Endothelial cell of umbilical vein (primary cell): ENCODE results near the gene CRHR2.

Experiments
- EZH2 ChIP-seq: IDR thresholded peaks from 2 replicates; pipeline ENCODE4 v1.6.1; 2012; ENCODE audit warnings: borderline replicate concordance, low read depth, mild to moderate bottlenecking, moderate library complexity, low read length, inconsistent platforms; ENCODE audit not compliant: severe bottlenecking
- FOS ChIP-seq: IDR thresholded peaks from 2 replicates; pipeline ENCODE4 v1.6.1; 2011; ENCODE audit warnings: mild to moderate bottlenecking, low read length, moderate library complexity, borderline replicate concordance; ENCODE audit not compliant: insufficient read depth
- JUN ChIP-seq: IDR thresholded peaks from 2 replicates; pipeline ENCODE4 v1.6.1; 2011; ENCODE audit warnings: borderline replicate concordance, low read depth; ENCODE audit not compliant: insufficient read length, insufficient read depth
- MYC ChIP-seq: IDR thresholded peaks from one replicate; pipeline ENCODE4 v1.6.1; 2011; ENCODE audit warnings: mild to moderate bottlenecking, low read depth, low read length
- POLR2A ChIP-seq: IDR thresholded peaks from 2 replicates; pipeline ENCODE4 v1.6.1; 2012; ENCODE audit warnings: low read depth, mild to moderate bottlenecking, control low read depth, low read length
- POLR2AphosphoS5 ChIP-seq: IDR thresholded peaks from 2 replicates; pipeline ENCODE4 v1.6.1; 2012; ENCODE audit warnings: low read depth, mild to moderate bottlenecking, control low read depth, low read length, moderate library complexity; ENCODE audit not compliant: insufficient read depth
- TF ChIP-seq, protein P1 (sequence below), 2 donors: IDR thresholded peaks; 1 replicate in 1 of 2; 2 replicates in 1 of 2; pipeline ENCODE4 v1.5.1; 2011; ENCODE audit warnings: low read length in 2 of 2, mild to moderate bottlenecking in 2 of 2, moderate library complexity in 2 of 2, control low read depth in 1 of 2, inconsistent platforms in 1 of 2, low read depth in 1 of 2; ENCODE audit not compliant: insufficient read depth in 1 of 2; ENCODE audit errors: extremely low read depth in 1 of 2

DNA sequence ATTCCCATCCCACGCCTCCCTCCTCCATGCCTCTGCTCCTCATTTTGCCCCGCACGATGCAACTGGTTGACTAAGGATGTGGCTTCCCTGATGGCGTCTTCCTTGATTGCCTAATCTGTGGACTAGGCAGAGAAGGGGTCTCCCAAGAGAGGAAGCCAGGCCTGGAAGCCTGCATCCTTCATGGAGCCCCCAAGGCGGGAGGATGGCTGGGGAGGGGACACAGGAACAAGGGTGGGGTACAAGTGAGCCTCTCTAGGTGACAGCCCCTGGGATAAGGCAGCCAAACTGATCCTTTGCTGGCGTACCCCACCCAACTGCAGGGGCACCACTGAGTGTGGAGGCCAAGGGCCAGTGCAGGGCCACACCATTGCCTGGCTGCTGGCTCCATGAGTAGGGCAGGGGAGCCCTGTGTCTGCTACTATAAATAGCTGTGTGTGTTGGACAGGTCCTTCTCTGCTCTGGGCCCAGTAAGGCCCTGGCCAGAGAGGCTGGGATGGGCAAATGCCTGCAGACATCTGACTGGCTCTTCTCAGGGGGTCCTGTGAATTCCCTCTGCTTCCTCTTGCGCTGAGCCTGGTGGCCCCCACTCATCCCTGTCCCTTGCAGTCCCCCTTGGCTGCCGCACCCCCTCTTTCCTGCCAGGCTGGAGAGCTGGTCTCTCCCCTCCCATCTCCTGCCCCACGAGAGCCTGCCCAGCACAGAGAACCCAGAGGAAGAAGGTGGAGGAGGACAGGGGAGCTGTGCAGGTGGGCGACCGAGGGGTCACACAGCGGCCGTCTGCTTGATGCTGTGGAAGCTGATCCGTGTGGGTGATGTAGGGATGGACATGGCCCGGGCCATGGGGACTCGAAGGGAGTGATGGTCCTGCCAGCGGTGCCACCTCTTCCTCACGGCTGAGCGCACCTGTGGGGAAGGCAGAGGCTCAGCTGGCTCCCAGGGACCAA, 29.3 kb downstream of the CRHR2 start:
- TF ChIP-seq, protein P1, sequence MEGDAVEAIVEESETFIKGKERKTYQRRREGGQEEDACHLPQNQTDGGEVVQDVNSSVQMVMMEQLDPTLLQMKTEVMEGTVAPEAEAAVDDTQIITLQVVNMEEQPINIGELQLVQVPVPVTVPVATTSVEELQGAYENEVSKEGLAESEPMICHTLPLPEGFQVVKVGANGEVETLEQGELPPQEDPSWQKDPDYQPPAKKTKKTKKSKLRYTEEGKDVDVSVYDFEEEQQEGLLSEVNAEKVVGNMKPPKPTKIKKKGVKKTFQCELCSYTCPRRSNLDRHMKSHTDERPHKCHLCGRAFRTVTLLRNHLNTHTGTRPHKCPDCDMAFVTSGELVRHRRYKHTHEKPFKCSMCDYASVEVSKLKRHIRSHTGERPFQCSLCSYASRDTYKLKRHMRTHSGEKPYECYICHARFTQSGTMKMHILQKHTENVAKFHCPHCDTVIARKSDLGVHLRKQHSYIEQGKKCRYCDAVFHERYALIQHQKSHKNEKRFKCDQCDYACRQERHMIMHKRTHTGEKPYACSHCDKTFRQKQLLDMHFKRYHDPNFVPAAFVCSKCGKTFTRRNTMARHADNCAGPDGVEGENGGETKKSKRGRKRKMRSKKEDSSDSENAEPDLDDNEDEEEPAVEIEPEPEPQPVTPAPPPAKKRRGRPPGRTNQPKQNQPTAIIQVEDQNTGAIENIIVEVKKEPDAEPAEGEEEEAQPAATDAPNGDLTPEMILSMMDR (IDR thresholded peaks at IDR 0.05; ENCODE audit: extremely low read depth in 1 of 2, insufficient read depth in 1 of 2, low read depth in 1 of 2, low read length in 2 of 2) = no peak
- TF ChIP-seq POLR2A (no peak), EZH2 (no peak), FOS (no peak), POLR2AphosphoS5 (no peak), JUN (no peak), MYC (no peak)
